ENCODE measurements around the gene ACTMAP.
A peak's percentile ranks its signal among the peaks of the same experiment; 100 is the strongest.

GRCh38 chr19:40750058-40750873, at the start of gene ACTMAP:
- peak; percentile 41; the same call in 1 of the 2 replicates for TF ChIP-seq HDAC2 (CRISPR knock-in tag; IDR thresholded peaks at IDR 0.05)
- TF ChIP-seq ZFP36L1 (CRISPR knock-in tag; IDR thresholded peaks at IDR 0.05), result no peak
- TF ChIP-seq ZSCAN30 (CRISPR knock-in tag; IDR thresholded peaks at IDR 0.05), result no peak
- peak; percentile 30; the same call in 1 of the 2 replicates for TF ChIP-seq ATF2 (CRISPR knock-in tag; IDR thresholded peaks at IDR 0.05)
- no peak for TF ChIP-seq SIX1 (CRISPR knock-in tag; IDR thresholded peaks at IDR 0.05; ENCODE audit: borderline replicate concordance)
- no peak for TF ChIP-seq TCF7L2 (IDR thresholded peaks at IDR 0.05; ENCODE audit: low read depth, low read length)
